Adrenal gland (tissue), 12 donors: Measurements from ENCODE around the gene CEACAM1. TPM values are rescaled to one million over a fixed set of nuclear protein-coding genes. Genes with fewer than 3 reads are reported as not detected.

Experiments used
- DNase-seq, 7 donors: peaks; one replicate each; pipeline ENCODE4 v3.0.0-alpha.2; 2019 to 2020
- H3K27ac ChIP-seq, 5 donors: fragments of 200-600 bp; sonication (generic) in 4 of 5; 1 replicate in 3 of 5; 2 replicates in 2 of 5; pipeline versions ENCODE4 v1.5.1 to v1.8.0; 2016 to 2020; ENCODE audit warnings: mild to moderate bottlenecking in 1 of 5
- H3K27me3 ChIP-seq: fragments of 200-600 bp; 2 replicates; pipeline ENCODE4 v1.8.0; 2021
- H3K36me3 ChIP-seq, 2 donors: fragments of 200-600 bp; replicated peaks in 1 of 2; 1 replicate in 1 of 2; 2 replicates in 1 of 2; pipeline versions ENCODE4 v1.5.1 to v1.8.0; 2018 to 2022
- H3K4me1 ChIP-seq, 2 donors: fragments of 200-600 bp; replicated peaks in 1 of 2; 1 replicate in 1 of 2; 2 replicates in 1 of 2; pipeline versions ENCODE4 v1.5.1 to v1.8.0; 2018 to 2021
- H3K4me3 ChIP-seq, 4 donors: fragments of 200-600 bp; sonication (generic) in 3 of 4; one replicate each; pipeline ENCODE4 v1.5.1; 2016 to 2018
- H3K9me3 ChIP-seq, 3 donors: fragments of 200-600 bp; sonication (generic) in 1 of 3; replicated peaks in 1 of 3; 1 replicate in 2 of 3; 2 replicates in 1 of 3; pipeline versions ENCODE4 v1.5.1 to v1.8.0; 2016 to 2021
- POLR2A ChIP-seq, 2 donors: fragments of 450-650 bp; IDR thresholded peaks; one replicate each; pipeline ENCODE4 v1.6.1; 2017; ENCODE audit warnings: antibody characterized with exemption in 2 of 2, mild to moderate bottlenecking in 2 of 2, moderate library complexity in 1 of 2
- WGBS, 4 donors: extraction: QIAGEN DNeasy Blood & Tissue Kit in 2 of 4; methylation state at CpG; one replicate each; pipeline versions ENCODE4 v1.1.5 to v1.1.7; 2013 to 2017; 5-methylcytosine and 5-hydroxymethylcytosine counted together
- intact Hi-C, 2 donors: fragments of 100-400 bp; cut with DNase I; formaldehyde crosslinking; loops; one replicate each; pipeline versions ENCODE4 v1.14.1 to v1.15.0; 2022 to 2023
- polyA plus RNA-seq, 3 donors: library from polyadenylated mRNA; stranded (reverse); fragments of 200-250 nt in 2 of 3; fragments of 350-450 nt in 1 of 3; fragmentation: Illumina TruSeq in 1 of 3; extraction: RNeasy Lipid Tissue Mini Kit (QIAGEN cat#74804) in 1 of 3; gene quantifications; one replicate each; pipeline ENCODE4 v1.2.3, GENCODE V29; 2013 to 2014
- total RNA-seq, 9 donors: library from RNA; depleted of rRNA in 4 of 9; stranded (reverse); fragments of >200 nt in 4 of 9; fragments of 120-200 nt in 1 of 9; fragmentation: NEBNext Ultra II Directional in 1 of 9; extraction: Animal tissue kit (Norgen Biotek cat#: 25700) in 1 of 9; gene quantifications; one replicate each; pipeline versions ENCODE4 v1.1.0 to v1.2.4, GENCODE V29; 2013 to 2023
- TF ChIP-seq, protein P1 (sequence below), 6 experiments: fragments of 450-650 bp in 4 of 6; fragments of 200-600 bp in 2 of 6; sonication (generic) in 1 of 6; IDR thresholded peaks; 1 replicate in 5 of 6; 2 replicates in 1 of 6; pipeline versions ENCODE4 v1.5.1 to v1.8.0; 2016 to 2021; ENCODE audit warnings: antibody characterized with exemption in 6 of 6, mild to moderate bottlenecking in 2 of 6, moderate library complexity in 1 of 6
- donor health status: healthy with polysubstance abuse.
- donor health status: Bipolar disorder and iron deficiency.
- donor health status: DM: yes; HTN: yes; CAD: no.
- donor health status: DM: no; HTN: no; CAD: no.
- donor health status: DM: no; HTN: no; CAD: no.
- donor health status: DM: yes; HTN: yes; CAD: no.

CEACAM1 gene
- total and polyA plus RNA-seq, 12 donors = 12.1 to 59.5 (median 24.6) TPM

DNA sequence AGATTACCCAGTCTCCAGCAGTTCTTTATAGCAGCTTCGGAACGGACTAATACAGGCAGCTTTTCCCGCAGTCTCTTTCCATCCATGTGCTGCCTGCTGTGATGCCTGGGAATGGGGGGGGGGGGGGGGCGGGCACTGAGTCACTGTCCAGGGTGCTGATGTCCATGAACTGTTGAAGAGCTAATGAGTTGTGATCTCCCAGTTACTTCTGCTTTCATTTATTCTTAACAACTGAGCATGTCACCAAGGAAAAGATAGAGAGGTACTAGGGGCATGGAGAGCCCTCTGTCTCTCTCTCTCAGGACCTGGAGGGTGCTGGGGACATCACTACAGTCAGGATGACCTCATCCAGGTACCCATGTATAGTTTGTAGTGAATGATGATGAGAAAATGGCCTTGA lies 20.3 kb upstream of the CEACAM1 start:
- Histone ChIP-seq H3K4me1 (no peaks in the 10 kb centered on the region), H3K27me3 (no peaks in the 10 kb centered on the region), H3K36me3 (no peaks in the 10 kb centered on the region), H3K9me3 (no peaks in the 10 kb centered on the region), H3K4me3 (no peak overlapping the region), H3K27ac (no peak overlapping the region)
- no peak for TF ChIP-seq POLR2A (IDR thresholded peaks at IDR 0.05)
- TF ChIP-seq, protein P1, sequence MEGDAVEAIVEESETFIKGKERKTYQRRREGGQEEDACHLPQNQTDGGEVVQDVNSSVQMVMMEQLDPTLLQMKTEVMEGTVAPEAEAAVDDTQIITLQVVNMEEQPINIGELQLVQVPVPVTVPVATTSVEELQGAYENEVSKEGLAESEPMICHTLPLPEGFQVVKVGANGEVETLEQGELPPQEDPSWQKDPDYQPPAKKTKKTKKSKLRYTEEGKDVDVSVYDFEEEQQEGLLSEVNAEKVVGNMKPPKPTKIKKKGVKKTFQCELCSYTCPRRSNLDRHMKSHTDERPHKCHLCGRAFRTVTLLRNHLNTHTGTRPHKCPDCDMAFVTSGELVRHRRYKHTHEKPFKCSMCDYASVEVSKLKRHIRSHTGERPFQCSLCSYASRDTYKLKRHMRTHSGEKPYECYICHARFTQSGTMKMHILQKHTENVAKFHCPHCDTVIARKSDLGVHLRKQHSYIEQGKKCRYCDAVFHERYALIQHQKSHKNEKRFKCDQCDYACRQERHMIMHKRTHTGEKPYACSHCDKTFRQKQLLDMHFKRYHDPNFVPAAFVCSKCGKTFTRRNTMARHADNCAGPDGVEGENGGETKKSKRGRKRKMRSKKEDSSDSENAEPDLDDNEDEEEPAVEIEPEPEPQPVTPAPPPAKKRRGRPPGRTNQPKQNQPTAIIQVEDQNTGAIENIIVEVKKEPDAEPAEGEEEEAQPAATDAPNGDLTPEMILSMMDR (IDR thresholded peaks at IDR 0.05) = no peak
- intact Hi-C loops = no loop called here
- peak in 1 of 7 donors; percentile 5 for DNase-seq
- WGBS, 4 donors = 60 to 69% (median 66%) methylated on average over 4 of the region's 4 CpGs

DNA sequence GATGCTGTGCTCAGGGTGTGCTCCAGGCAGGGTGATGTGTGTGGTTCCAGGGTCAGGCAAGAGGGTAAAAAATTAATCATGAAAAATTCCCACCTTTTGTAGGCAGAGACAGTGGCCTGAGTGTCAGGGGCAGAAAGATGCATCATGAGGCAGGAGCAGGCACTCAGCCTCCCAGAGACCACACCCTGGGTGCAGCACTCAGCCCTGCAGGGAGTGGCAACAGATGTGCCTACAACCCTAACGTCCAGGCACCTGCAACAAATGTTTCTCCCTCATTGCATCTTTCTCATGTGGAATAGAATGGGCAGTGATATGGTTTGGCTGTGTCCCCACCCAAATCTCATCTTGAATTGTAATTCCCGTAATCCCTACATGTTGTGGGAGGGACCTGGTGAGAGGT lies 19.6 kb upstream of the CEACAM1 start:
- intact Hi-C loops = no loop called here
- Histone ChIP-seq H3K4me1 (no peaks in the 10 kb centered on the region), H3K27me3 (no peaks in the 10 kb centered on the region), H3K36me3 (no peaks in the 10 kb centered on the region), H3K4me3 (no peak overlapping the region), H3K27ac (no peak overlapping the region), H3K9me3 (no peaks in the 10 kb centered on the region)
- 56 to 100% (median 80%) methylated on average over 1 to 2 of the region's 2 CpGs for WGBS, 4 donors
- no peak for TF ChIP-seq POLR2A (IDR thresholded peaks at IDR 0.05)
- TF ChIP-seq, protein P1 (IDR thresholded peaks at IDR 0.05) = no peak
- DNase-seq = peak in 1 of 7 donors; percentile 8

DNA sequence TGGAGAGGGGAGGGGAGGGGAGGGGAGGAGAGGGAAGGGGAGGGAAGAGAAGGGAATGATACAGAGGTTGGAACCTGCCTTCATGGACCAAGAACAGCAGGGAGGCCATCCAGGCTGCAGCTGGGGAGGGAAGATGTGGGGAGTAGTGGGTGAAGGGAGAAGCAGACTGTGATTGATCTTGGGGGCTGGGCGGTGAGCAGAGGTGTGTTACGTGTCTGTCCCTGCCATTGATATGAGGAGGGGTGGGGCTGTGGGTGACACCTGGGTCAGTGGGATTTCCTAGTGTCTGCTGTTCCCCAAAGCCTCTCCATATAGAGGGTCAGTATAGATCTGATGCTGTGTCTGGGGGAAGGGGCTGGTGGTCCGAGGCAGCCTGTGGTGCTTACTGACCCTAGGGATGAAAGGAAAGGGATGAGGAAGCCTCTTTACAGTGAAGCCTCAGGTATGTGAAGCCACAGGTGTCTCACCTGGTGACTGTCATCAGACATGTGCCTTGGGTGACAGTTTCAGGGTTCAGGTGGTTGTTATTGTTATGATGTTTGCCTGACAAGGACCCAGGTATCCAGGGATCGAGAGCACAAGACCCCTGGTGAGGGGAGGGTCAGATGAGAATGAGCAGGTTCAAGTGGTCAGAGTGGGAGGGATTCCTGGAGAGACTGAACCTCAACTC lies 18.7 kb upstream of the CEACAM1 start:
- no peaks in the 10 kb centered on the region for H3K4me1 ChIP-seq
- 74 to 81% (median 80%) methylated on average over 4 of the region's 4 CpGs for WGBS, 4 donors

DNA sequence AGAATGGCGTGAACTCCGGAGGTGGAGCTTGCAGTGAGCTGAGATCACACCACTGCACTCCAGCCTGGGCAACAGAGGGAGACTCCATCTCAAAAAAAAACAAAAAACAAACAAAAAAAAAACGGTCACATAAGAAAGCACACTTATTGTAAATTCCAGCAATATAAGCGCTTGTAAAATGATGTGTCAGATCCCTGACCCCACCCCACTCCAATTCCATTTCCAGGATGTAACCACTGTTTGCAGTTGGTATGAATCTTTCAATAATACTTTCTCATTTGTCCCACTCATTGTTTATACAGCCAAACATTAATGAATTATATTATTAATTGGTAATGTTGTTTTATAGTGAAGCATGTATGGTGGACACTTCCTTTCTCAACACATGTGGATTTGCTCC lies 15.9 kb upstream of the CEACAM1 start:
- Histone ChIP-seq H3K4me3 (no peak overlapping the region), H3K4me1 (no peaks in the 10 kb centered on the region), H3K9me3 (no peaks in the 10 kb centered on the region), H3K27me3 (no peaks in the 10 kb centered on the region), H3K36me3 (no peaks in the 10 kb centered on the region), H3K27ac (no peak overlapping the region)
- TF ChIP-seq, protein P1 (IDR thresholded peaks at IDR 0.05) = no peak
- TF ChIP-seq POLR2A (IDR thresholded peaks at IDR 0.05) = no peak
- intact Hi-C loops = no loop called here
- no peak for DNase-seq
- WGBS, 4 donors = 76 to 90% (median 80%) methylated on average over 4 of the region's 4 CpGs

More for the DNA sequence above, 18.7 kb upstream of the CEACAM1 start:
- Histone ChIP-seq H3K27me3 (no peaks in the 10 kb centered on the region), H3K27ac (no peak overlapping the region), H3K36me3 (no peaks in the 10 kb centered on the region), H3K9me3 (no peaks in the 10 kb centered on the region), H3K4me3 (no peak overlapping the region)
- intact Hi-C loops = no loop called here
- TF ChIP-seq, protein P1 (IDR thresholded peaks at IDR 0.05) = no peak
- no peak for TF ChIP-seq POLR2A (IDR thresholded peaks at IDR 0.05)
- DNase-seq = no peak
